IPS-NIHi11 (cell line): ENCODE results near the gene KLK10.

ENCODE experiments used
- DNase-seq: peaks from one replicate; pipeline ENCODE4 v3.0.0; 2012; ENCODE audit warnings: mixed read lengths, low spot score

KLK10 gene

GRCh38 chr19:50967929-50968715 lies 51.4 kb downstream of the KLK10 start:
- DNase-seq, result peak; percentile 40

GRCh38 chr19:50964266-50964665 lies 55.2 kb downstream of the KLK10 start:
- no peak for DNase-seq

GRCh38 chr19:50963381-50963780 lies 56.1 kb downstream of the KLK10 start:
- no peak for DNase-seq
